Spinal cord (tissue), 10 donors: ENCODE data around the gene PKP3. TPM values are rescaled to one million over a fixed set of nuclear protein-coding genes. Genes with fewer than 3 reads are reported as not detected.

Source experiments
- DNase-seq, 6 donors: peaks; one replicate each; pipeline versions ENCODE4 v3.0.0 to v3.0.0-alpha.2; 2013 to 2015; ENCODE audit warnings: low spot score in 6 of 6, low read depth in 4 of 6
- H3K27ac ChIP-seq: one replicate; pipeline ENCODE4 v1.5.1; 2013; ENCODE audit warnings: low read depth, low read length, control low read depth
- H3K27me3 ChIP-seq: one replicate; pipeline ENCODE4 v1.6.1; 2013; ENCODE audit warnings: low read length; ENCODE audit not compliant: control insufficient read depth, insufficient read depth
- H3K36me3 ChIP-seq: one replicate; pipeline ENCODE4 v1.6.1; 2013; ENCODE audit warnings: low read length; ENCODE audit not compliant: control insufficient read depth, insufficient read depth
- H3K4me1 ChIP-seq: one replicate; pipeline ENCODE4 v1.6.1; 2013; ENCODE audit warnings: low read length; ENCODE audit not compliant: control insufficient read depth, insufficient read depth
- H3K4me3 ChIP-seq: one replicate; pipeline ENCODE4 v1.5.1; 2013; ENCODE audit warnings: low read depth, low read length, control low read depth
- H3K9me3 ChIP-seq: one replicate; pipeline ENCODE4 v1.6.1; 2013; ENCODE audit warnings: low read length; ENCODE audit not compliant: control insufficient read depth, insufficient read depth
- WGBS: methylation state at CpG from one replicate; pipeline ENCODE4 v1.1.5; 2013; ENCODE audit warnings: missing lambda C conversion rate; ENCODE audit not compliant: insufficient coverage; 5-methylcytosine and 5-hydroxymethylcytosine counted together
- polyA plus RNA-seq, 2 donors: library from polyadenylated mRNA; unstranded; fragments of 120-200 nt; gene quantifications; one replicate each; pipeline ENCODE4 v1.2.1, GENCODE V29; 2013; ENCODE audit not compliant: insufficient read length in 2 of 2
- total RNA-seq, 2 donors: library from RNA; depleted of rRNA in 1 of 2; stranded (reverse); fragments of 120-200 nt in 1 of 2; fragments of >200 nt in 1 of 2; gene quantifications; one replicate each; pipeline versions ENCODE4 v1.2.3 to v1.2.4, GENCODE V29; 2013 to 2014
- donor health status: healthy.

The PKP3 gene
- total and polyA plus RNA-seq, 4 donors = 0.61 to 1.3 (median 0.73) TPM

DNA sequence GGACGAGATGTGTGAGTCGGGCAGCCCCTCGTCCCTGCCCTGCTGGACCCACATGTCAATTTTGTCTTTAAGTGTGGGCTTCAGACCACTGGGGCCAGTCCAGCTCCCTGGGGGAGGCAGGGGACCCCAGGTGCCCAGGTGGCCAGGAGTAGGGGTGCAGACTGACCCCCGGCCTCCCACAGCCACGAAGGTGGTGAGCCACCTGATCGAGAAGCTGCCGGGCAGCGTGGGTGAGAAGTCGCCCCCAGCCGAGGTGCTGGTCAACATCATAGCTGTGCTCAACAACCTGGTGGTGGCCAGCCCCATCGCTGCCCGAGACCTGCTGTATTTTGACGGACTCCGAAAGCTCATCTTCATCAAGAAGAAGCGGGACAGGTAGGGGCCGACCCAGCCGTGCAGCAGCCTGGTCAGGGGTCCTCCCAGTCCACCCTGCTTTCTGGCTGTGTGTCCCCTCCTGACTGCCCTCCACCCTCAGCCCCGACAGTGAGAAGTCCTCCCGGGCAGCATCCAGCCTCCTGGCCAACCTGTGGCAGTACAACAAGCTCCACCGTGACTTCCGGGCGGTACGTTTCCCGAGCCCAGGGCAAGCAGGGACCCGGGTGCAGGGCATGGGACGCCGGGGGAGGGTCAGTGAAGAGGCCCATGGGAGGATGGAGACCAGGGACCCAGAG is 9.9 kb downstream of the PKP3 start:
- WGBS = 92% methylated on average over 27 of the region's 27 CpGs
- Histone ChIP-seq H3K27me3 (peaks cover 26% of the 10 kb centered on the region), H3K4me1 (peaks cover 19% of the 10 kb centered on the region), H3K27ac (no peak overlapping the region), H3K9me3 (no peaks in the 10 kb centered on the region), H3K4me3 (no peak overlapping the region), H3K36me3 (peaks cover 5% of the 10 kb centered on the region)
- no peak for DNase-seq

DNA sequence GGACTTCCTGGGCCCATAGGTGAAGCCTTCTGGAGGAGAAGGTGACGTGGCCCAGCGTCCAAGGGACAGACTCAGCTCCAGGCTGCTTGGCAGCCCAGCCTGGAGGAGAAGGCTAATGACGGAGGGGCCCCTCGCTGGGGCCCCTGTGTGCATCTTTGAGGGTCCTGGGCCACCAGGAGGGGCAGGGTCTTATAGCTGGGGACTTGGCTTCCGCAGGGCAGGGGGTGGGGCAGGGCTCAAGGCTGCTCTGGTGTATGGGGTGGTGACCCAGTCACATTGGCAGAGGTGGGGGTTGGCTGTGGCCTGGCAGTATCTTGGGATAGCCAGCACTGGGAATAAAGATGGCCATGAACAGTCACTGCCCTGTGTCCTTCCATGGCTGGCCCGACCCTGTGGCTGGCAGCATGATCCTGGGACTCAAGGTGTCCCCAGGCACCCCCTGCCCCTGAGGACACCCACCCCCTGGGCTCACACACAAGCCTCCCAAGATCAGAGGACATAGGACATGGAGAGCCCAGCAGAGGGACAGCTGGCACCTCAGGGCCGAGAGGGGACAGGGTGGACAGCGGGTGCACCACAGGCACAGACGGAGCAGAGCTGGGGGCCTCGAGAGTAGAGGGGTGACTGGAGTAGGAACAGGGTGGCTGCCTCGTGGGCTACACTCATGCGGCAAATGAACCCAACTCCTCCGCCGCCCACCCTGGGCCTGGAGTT is 10.7 kb downstream of the PKP3 start:
- Histone ChIP-seq H3K9me3 (no peaks in the 10 kb centered on the region), H3K36me3 (peaks cover 5% of the 10 kb centered on the region), H3K27ac (no peak overlapping the region), H3K4me1 (peaks cover 19% of the 10 kb centered on the region), H3K27me3 (peaks cover 22% of the 10 kb centered on the region), H3K4me3 (no peak overlapping the region)
- WGBS = 94% methylated on average over 12 of the region's 14 CpGs
- no peak for DNase-seq

DNA sequence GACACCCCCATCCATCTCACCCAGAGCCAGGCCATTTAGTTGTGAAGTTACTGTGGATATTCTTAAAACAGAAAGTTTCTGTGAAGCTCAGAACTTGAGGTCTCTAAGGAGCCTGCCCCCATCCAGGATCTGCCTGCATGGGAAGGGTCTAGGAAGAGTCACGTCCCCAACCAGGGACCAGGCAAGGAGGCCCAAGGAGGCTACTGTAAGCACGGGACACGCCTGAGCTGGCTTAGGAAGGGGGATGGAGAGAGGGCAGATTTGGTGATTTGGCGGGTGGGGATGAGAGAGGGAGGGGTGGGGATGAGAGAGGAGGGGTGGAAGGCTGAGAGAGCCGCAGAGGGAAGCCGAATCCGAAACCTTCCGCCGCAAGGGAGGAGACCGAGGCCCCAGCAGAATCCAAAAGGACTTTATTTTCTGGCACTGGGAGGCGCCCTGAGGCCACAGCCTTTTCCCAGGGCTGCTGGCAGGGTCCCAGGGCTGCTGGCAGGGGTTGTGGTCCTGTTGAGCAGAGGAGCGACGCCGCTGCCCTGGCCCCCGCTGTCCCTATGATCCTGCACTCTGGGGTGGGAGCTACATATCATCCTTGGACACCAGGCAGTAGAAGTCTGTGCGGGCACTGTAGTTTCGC is 11.4 kb downstream of the PKP3 start:
- Histone ChIP-seq H3K4me1 (peaks cover 19% of the 10 kb centered on the region), H3K9me3 (no peaks in the 10 kb centered on the region), H3K27ac (peak overlapping the region; percentile 57), H3K36me3 (peaks cover 5% of the 10 kb centered on the region), H3K4me3 (no peak overlapping the region), H3K27me3 (peaks cover 16% of the 10 kb centered on the region)
- DNase-seq = peak in 1 of 6 donors; percentile 59
- WGBS = 53% methylated on average over 16 of the region's 17 CpGs

DNA sequence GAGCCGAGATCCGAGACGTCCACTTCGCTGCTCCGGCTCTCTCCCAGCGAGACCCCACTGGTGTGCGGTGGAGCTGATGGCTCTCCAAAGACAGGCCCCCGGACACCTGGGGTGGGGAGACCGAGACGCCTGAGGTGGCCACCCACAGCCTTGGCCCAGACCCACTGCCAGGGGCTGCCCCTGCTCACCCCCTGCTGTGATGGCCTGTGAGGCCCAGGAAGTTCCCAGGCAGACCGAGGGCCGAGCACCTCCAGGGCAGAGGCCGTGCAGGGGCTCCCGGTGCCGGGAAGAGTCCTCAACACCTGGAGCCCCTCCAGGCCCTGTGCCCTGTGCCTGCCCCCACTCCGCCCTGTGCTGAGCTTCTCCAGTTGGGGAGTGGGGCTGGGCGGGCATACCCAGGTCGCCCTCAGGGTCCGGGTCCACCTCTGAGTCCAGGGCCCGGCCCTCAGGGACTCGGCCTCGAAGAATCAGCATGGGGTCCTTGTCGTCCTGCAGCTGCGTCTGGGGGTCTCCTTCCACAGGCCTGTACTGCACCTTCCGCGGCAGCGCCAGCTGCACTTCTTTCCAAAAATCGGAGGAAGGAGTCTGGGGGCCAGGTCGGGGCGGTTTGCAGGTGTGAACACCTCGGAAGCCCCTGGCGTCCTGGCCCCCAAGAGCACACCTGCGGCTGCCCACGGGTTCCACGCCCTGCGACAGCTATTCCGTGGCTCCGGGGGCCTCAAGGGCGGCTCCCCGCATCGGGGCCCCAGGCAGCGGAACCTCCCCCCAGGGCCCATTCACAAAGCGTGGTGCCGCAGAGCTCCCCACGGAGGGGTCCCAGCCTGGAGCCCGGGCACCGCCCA is 12.2 kb downstream of the PKP3 start:
- Histone ChIP-seq H3K4me3 (peak overlapping the region; percentile 43), H3K27me3 (peaks cover 16% of the 10 kb centered on the region), H3K27ac (peak overlapping the region; percentile 57), H3K36me3 (peaks cover 5% of the 10 kb centered on the region), H3K4me1 (peaks cover 19% of the 10 kb centered on the region), H3K9me3 (no peaks in the 10 kb centered on the region)
- no peak for DNase-seq
- WGBS = 56% methylated on average over 43 of the region's 47 CpGs

DNA sequence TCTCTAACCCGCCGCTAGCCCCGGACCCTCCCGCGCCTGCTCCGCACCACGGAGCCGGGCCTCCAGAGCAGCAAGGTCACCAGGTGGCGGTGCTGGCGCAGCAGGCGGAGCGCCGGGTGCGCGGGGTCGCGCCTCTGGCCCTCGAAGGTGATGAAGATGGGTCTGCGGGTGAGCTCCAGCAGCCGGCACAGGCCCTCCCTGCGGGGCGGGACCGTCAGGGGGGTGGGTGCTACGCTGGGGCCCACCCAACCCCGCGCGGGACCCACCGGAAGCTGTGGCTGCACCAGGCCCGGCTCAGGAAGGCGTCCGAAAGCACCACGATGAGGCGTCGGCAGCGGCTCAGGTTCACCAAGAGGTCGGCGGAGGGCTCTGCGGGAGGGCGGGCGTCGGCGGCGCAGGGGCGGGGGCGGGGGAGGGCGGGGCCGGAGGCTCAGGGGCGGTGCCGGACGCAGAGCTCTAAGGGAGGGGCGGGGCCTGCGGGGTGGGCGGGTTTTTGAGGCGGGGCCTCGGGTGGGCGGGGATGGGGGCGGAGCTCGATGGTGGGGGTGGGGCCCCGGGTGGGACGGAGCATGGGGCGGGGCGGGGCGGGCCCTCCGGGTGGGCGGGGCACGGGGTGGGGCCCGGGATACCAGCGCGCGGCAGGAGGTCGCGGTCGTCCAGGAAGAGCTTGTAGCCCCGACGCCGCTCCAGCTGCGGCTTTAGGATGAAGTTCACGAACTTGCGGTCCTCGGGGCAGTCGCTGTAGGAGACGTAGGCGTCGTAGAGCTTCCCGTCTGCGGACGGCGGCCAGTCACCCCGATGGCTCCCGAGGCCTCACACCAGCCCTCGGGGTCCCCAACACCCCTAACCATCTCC is 13.0 kb downstream of the PKP3 start:
- Histone ChIP-seq H3K36me3 (peaks cover 5% of the 10 kb centered on the region), H3K4me1 (peaks cover 19% of the 10 kb centered on the region), H3K27ac (no peak overlapping the region), H3K4me3 (peak overlapping the region; percentile 43), H3K27me3 (peaks cover 16% of the 10 kb centered on the region), H3K9me3 (no peaks in the 10 kb centered on the region)
- DNase-seq = peak in 3 of 6 donors; percentile 17 to 73 (median 70)
- WGBS = 5% methylated on average over 60 of the region's 91 CpGs

DNA sequence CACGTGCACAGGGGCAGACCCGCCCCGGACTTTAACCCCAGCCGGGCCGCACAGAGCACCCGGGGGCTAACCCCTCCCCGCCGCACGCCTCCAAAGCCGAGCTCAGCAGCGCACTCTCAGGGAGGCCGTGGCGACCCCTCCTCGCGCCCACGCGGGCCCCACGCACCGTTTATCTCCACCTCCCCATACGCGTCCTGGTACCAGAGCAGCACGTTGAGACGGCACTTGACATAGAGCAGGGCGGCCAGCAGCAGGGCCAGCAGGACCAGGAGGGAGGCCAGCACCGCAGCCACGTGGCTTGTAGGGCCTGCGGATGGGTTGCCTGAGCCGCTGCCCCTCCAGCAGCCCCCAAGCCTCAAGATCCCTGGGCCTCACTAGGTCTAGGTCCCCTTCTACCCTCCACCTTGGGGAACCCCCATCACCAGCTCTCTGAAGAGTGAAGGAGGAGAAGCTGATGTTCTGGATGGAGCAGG is 13.7 kb downstream of the PKP3 start:
- H3K27ac ChIP-seq = no peak overlapping the region
- no peak for DNase-seq
- peaks cover 16% of the 10 kb centered on the region for H3K27me3 ChIP-seq
- no peak overlapping the region for H3K4me3 ChIP-seq
- no peaks in the 10 kb centered on the region for H3K9me3 ChIP-seq
- H3K36me3 ChIP-seq = peaks cover 5% of the 10 kb centered on the region
- peaks cover 19% of the 10 kb centered on the region for H3K4me1 ChIP-seq
- WGBS = 57% methylated on average over 24 of the region's 28 CpGs

DNA sequence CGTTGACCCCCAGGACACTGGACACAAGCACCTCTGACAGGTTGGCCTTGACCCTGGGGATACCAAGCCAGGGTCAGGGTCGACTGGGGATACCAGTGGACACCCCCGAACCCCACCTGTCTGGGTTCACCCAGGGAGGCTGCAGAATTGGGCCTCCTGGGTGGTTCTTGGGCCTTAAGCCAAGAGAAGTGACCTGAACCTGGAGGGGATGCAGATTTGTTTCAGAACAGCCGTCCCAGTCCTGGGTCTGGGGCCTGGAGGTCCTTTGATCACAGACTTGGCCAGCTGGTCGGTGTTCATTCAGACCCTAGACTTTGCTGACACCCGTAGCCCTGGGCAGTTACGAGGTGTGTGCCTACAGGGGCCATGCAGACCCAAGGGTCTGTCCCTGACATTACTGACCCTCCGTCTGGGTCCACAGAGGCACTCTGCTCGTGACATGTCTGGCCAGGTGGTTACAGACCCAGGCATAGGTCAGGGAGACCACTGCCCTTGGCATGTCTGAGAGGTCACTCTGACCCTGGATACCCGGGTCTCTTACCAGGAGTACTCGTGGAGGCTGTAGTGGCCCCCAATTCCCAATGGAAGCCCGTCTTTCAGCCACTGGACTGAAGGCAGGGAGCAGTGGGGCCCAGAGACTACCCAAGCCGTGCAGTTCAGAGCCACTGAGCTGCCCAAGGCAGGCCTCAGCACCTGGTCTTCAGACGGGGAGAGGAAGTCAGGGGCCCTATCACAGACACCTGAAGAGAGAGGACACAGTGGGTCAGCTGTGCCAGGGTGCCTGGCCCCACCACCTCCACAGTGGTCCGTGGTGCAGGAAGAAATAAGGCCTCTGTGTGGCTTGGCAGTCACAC is 14.4 kb downstream of the PKP3 start:
- no peak overlapping the region for H3K27ac ChIP-seq
- 90% methylated on average over 15 of the region's 15 CpGs for WGBS
- H3K27me3 ChIP-seq = peaks cover 11% of the 10 kb centered on the region
- H3K9me3 ChIP-seq = no peaks in the 10 kb centered on the region
- no peak overlapping the region for H3K4me3 ChIP-seq
- H3K4me1 ChIP-seq = peaks cover 19% of the 10 kb centered on the region
- H3K36me3 ChIP-seq = peaks cover 5% of the 10 kb centered on the region
- DNase-seq = no peak

DNA sequence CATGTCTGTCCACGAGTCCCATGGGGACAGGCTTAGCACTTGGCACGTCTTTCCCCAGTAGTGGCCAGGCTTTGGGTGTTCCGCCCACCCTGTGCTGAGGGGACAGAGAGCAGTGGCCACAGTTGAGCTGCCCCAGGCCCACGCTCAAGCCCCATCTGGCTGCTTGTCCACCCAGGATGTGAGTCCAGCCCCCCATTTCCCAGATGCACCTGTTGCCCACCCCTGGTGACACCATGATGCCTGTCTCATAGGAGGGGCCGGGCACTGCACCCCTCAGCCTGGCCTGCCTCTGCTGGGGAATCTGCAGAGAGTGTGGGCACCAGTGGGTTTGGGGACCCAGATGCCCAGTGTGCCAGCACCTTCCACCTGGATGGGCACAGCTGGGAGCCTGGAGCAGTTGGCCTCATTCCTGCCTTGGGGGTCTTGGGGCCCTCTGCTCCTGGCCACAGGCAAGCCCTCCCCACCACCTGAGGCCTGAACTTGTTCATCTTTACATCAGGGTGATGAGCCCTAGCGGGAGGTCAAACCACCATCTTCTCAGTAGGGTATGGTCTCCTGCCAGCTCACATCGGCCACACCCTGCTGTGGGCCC is 15.1 kb downstream of the PKP3 start:
- Histone ChIP-seq H3K36me3 (peaks cover 5% of the 10 kb centered on the region), H3K9me3 (no peaks in the 10 kb centered on the region), H3K27ac (no peak overlapping the region), H3K4me3 (no peak overlapping the region), H3K4me1 (peaks cover 19% of the 10 kb centered on the region), H3K27me3 (peaks cover 7% of the 10 kb centered on the region)
- WGBS = 81% methylated on average over 7 of the region's 7 CpGs
- DNase-seq = no peak
